ENCODE results near the gene TEX261.
A peak's percentile ranks its signal among the peaks of the same experiment; 100 is the strongest.
"Not testable (repeated sequence)": the region's sequence is repeated elsewhere in the genome, so short reads cannot be mapped to it uniquely, and the experiment has no call there.

Gene TEX261

DNA sequence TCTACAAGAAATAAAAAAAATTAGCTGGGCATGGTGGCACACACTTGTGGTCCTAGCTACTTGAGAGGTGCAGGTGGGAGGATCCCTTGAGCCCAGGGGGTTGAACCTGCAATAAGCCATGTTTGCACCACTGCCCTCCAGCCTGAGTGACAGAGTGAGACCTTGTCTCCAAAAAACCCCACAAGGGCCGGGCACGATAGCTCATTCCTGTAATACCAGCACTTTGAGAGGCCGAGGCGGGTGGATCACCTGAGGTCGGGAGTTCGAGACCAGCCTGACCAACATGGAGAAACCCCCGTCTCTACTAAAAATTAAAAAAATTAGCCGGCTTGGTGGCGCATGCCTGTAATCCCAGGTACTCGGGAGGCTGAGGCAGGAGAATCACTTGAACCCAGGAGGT is 5.3 kb upstream of the TEX261 start:
- DNase-seq, result not testable (repeated sequence)

DNA sequence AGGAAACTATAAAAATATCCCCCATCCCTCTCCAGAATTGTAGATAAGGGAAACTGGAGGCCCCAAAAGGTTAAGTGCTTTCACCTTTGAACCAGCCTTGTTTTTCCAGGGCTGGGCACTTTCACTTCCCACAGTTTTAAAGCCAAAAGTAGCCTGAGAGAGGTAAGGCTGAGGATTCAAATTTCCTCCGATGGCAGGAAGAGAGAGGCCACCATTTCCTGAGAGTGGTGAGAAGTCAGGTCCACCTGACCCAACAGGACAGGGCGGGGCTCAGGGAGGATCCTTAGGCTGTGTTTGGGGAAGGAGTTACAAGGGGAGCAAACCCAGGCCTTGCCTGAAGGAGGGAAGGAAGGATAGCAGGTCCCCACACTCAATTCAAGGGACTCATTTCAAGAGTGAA is 4.7 kb upstream of the TEX261 start:
- no peak for DNase-seq

DNA sequence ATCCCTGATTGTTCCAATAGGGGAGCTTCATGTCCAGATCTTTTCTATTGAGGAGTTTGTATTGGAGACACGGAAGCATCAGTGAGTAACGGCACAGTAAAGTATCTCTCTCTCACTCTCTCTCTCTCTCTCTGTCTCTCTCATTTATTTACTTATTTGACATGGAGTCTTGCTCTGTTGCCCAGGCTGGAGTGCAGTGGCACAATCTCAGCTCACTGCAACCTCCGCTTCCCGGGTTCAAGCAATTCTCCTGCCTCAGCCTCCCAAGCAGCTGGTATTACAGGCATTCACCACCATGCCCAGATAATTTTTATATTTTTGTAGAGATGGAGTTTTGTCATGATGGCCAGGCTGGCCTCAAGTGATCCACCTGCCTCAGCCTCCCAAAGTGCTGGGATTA is 4.2 kb upstream of the TEX261 start:
- DNase-seq, result not testable (repeated sequence)

DNA sequence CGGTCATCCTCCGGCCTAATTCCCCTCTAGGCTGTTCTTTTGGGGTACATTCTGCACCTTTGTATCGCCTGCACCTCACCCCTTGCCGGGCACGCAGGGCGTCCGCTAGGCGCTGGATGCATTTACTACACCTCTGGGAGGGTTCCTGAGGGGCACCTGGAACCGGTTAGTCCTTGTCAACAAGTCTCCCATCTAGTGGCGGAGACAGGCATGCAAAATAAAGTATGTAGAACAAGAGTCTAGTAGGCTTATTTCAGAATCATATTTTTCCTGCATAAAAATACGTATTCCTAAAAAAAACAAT is 705 bp upstream of the TEX261 start:
- DNase-seq, result peak; percentile 58

DNA sequence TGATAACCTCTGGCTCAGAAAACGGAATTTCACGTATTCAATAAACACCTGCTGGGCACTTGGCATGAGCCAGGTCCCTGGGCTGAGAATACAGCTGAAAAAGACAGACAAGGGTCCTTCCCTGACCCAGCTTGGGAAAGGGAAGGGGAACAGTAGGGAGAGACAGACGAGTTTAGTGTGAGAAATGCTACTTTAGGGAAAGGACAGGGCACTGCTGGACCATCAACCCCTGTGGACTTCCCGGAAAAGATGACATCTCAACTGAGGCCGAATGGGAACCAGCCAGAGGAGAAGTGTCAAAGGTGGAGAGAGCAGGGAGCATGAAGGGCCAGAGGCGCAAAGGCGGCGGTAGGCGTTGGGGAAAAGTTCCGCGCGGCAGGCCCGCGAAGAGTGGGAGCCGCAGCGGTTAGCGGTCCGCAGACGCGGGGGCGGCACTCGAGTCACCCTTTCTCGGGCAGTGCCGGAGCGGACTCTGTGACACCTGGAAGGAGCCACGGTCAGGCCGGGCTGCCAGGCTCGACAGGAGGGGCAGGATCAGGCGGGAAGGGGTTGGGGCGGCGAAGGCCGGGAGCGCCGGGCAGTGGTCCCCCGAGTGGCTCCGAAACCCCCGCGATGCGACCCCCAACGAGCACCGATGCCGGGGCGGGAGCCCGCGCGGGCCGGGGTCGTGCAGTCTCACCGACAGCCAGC is 519 bp downstream of the TEX261 start:
- DNase-seq, result peak; percentile 14

DNA sequence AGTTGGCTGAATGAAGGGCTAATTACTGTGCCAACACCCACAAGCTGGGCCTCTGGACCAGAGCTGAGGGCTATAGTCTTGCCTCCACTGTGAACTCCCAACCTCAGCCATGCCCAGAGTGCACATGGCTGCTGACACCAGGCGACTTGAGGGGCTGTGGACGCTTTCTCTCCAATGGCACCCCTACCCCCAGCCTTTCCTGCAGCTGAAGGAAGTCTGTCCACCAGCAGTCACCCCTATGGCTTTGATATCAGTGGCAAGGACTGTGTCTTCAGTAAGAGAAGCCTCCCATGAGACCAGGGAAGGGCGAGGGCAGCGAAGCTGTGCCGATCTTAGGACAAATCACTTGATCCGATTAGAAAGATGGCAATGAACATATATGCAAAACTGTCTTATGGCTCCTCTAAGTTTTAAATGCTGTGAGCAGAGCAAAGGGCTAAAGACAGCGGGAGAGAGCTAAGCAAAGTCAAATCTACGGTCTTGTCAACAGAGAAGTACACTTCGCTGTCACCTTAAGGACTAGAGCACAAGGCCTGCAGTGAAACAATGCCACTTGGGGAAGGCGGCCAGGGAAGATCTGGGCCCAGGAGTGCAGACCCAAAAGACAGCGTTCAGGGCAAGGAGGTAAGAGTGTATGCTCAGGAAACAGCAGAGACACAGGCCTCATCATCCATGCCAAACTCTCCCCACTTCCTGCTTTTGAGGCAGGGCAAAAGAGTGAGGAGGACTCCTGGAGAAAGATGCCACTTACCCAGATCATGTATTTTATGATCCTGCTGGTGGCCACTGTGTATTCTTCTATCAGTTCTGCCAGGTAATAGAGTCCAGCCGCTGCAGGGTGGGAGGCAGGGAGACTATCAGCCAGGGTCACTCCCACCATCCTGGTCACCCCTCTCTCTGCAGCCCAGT is 1.5 kb downstream of the TEX261 start:
- DNase-seq, result no peak

DNA sequence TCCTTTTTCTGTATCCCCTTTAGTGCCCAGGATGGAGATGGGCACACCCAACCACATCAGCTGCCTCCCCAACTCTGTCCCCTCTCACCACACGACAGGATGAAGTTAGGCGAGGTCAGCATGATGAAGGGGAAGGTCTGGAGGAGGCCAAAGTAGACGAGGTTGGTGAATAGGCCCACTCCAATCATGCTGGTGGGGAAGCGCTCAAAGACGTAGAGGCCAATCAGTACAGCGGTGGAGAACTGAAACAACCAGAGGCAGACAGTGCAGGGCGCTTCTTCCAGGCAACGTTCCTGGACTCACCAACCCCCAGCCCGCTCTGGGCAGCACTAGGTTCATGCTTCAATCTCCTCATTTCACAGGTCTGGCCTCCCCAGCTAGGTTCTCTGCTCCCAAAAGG is 2.9 kb downstream of the TEX261 start:
- DNase-seq, result no peak

DNA sequence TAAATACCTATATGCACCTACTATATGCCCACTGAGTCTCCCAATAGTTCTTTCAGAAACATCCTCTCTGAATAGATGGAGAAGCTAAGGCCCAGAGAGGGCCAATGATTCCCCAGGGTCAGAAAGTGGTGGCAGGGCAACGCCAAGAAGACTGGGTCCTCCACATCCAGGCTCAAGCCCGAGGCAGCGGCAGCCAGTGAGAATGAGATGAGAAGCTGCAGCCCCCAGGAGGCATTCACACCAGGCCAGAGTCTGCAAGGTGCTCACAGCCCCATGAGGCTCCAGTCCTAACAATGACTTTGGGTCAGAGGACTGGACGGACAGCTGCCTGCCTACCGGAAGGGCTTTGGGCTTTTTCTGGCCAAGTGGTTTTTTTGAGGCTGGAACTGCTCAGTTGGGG is 3.5 kb downstream of the TEX261 start:
- DNase-seq, result no peak

DNA sequence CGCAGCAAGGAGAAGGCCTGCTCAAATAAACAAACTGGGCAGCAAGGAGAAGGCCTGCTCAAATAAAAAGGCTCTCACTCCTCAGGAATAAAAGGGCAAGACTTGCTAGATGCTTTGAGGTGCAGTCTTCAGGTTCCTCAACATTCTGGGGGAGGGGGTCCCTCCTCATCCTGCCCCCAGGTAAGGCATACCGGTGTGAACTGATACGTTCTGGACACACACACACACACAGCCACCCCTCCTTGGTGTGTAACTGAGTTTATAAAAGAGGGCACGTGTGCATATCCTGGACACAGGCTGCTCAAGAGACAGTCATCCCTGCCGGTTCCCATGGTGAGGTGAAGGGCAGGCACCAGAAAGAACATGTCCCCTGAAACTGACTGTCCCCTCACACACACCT is 4.5 kb downstream of the TEX261 start:
- no peak for DNase-seq

DNA sequence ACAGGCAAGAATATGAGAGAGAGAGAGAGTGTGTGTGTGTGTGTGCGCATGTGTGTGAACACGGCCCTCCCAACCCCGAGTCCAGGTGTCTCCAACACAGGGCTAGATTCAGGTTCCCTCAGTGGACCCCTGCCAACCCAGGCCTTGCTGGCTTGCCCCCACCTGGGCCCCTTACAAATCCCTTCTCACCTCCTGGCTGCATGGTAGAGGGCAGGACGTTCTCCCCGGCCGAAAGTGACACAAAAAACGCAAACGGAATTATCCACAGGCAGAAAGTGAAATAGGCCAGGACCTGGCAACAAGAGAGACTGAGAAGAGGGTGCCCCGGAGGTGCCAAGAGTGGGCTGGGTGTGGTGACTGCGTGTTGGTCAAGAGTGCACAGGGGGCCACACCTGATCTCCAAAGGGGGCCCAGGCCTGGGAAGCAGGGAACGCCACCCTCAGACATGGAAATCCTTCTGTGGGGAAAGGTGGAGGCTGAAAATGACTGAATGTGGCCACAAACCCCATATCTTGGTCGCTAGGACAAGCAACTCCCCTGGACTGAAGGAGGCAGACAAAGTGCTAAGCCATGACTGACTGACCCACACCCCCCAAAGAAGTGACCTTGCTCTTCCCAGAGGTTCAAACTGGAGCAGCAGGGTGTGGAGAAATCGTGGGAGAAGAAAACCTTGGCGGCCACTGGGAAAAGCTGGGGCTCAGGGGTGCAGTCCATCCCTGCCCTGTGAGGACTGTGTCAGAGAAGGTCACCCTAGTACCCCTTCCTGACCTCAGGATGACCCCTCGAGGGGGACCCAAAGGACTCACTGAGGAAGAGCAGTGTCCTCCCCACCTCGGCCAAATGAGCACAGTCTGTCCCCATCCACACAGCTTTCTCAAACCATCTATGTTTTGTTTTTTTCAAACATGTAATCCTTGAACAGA is 5.7 kb downstream of the TEX261 start:
- DNase-seq, result no peak

DNA sequence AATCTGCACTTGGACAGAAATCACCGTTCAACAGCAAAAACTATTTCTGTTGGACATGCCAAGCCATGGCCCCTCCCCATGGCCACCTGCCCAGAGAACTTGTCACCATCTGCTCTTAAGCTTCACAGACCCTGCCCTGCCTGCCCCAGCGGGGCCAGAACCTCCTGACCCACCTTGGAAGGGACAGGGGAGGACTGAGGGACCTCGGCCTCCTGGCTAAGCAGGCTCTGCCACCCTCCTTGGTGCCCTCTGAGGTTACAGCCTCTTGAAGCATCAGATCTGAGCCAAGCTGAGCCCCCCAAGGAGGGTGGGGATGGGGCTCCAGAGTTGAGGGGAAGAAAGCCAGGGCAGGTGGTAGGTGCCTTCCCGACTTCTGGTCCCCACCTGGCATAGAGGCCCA is 6.5 kb downstream of the TEX261 start:
- DNase-seq, result no peak

DNA sequence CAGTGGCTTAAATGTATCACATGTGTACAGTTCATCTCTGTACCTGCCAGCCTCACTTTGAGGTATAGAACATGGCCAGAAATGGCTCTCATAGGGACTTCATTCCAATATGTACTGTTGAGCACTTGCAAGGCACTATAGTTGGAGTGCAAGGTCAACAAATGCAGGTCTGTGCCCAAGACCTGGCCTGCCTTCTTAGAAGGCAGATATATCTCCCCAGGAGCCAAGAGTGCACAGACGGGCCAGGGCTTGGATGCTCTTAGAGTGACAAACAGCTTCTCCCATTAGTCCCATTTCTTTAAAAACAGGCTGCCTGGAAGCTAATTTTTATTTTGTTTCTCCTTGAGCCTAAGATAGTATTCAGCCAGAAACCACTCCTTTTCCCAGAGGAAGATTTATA is 7.3 kb downstream of the TEX261 start:
- DNase-seq, result no peak

DNA sequence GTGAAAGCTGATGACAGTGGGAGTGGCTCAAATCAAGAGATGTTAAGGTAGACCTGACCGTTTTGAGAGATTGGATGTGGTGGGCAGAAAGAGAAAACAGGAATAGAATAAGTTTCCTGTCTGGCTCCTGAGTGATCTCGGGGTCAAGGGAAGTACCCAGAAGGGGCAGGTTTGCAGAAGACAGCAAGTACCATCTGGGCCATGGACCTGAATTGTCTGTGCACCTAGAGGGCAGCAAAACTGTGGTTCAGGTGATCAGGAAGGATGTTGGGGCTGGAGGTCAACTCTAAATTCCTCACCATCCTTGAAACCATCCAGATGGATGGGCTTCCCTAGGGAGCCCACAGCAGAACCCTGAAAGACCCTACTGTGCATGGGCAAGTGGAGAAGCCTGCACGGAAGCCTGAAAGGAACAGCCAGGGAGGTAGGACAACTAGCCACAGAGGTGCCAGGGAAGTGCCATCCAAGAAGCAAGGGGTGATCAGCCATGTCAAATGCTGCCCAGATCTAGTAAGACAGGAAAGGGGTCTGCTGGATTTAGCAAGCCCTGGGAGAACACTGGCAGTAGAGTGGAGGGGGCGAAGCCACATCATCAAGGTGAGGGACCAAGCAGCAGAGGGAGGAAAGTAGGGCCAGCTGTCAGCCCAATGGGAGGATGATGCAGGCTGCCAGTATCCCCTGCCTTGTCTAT is 8.0 kb downstream of the TEX261 start:
- DNase-seq, result no peak

DNA sequence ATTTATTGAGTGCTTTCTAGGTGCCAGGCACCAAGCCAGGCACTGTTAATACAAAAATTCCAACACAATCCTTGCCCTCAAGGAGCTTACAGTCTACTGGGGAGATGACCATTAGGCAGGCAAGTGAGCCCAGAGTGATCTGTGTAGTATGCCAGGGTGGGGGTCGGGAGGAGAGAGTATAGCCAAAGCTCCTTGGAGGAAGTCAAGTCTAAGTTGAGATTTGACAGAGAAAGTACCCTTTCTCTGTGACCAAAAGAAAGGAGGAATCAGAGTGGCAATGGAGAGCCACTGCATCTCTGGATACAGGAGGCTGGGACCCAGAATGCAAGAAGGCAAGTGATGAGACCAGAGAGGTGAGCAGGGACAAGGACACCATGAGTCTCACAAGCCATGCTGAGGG is 8.7 kb downstream of the TEX261 start:
- no peak for DNase-seq

DNA sequence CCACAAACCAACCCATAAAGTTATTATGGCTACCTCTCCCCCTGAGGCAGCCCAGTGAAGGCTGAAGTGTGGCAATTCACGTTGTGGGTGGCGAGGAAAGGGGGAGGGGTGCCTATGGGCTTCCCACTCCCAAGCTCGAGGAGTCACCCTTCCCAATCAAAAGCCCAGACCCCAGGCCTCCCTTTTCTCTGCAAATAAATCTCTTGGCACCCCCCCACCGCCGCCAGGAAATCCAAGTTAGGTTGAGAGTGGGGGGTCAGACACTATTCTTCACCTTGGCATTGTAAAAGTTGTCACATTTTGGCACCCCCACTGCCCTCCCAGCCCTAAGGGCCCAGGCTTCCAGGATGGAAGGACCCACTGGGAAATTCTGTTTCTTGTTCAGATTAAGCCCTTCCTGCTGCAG is 9.4 kb downstream of the TEX261 start:
- DNase-seq, result no peak

DNA sequence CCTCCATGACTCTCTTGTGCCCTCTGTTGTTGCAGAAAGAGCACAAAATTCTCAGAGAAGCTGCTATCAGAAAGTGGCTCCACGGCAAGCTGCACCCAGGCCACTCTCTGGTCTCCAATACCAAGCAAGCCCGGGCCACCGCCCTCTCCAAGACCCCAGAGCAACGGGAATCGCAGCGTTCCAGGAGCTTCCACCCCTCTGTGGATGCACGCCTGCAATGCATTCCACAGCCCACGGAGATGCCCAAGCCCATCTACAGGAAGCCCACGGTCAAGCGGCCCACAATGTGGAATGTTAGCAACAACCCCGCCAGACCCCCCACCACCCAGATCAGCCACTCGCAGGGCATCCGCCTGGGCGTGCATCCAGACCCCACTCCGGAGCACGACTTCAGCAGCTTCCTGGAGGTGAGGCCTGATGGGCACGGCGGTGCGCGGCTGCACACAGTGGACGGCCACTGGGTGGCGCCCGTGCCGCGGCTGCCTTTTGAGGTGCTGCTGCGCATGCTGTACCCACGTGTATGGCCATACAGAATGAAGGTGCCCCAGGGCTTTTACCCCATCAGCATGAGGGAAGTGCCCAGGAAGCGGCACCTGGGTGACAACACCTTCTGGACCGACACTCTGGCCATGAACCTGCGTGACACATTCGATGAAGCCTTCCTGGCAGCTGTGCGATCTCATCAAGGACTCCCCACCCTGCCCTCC is 9.9 kb downstream of the TEX261 start:
- DNase-seq, result peak; percentile 83

DNA sequence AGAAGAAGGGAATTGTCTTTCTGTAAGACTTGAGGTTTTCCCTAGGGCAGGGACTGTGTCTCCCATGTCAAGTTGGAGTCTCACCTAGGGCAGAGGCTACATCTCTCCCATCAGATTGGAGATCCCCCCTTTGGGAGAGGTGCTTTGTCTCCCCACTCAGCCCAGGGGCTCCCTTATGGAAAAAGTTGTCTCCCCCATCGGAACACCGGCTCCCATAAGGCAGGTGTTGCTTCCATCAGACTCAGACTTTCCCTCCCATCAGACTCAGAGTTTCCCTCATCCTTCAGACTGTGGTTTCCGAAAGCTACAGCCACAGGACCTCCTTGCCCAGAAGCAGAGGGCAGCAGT is 10.5 kb downstream of the TEX261 start:
- DNase-seq, result no peak

DNA sequence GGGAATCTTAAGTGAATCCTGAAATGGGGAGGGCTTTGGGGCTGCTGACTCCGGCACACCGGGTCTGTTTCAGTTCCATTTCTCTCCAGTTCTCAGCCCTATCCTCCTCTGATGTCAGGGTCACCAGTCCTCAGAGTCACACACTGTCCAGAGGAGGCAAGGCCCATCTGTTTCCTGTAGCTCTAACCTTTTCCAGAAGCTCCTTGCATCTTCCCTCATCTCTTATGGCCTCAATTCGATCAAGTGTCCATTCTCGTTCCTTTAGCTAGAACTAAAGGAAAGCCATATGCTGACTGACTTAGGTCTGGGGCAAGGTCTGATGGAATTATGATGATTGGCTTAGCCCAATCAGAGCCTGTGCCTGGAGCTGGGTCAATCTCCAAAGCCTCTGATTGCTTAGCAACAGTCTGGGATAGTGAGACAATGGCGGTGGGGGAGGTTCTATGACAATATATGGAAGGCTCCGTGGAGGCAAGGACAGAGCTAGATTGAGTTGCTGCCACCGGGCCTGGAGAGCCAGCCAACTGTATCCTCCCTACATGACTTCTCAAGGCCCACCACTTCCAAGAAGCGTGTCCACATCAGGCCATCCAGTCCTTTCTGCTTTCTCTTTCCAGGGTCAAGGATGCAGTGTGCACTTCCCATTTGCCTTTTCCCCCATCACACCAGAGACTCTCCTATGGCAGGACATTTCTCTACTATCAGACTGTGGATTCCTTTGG is 11.0 kb downstream of the TEX261 start:
- DNase-seq, result no peak

DNA sequence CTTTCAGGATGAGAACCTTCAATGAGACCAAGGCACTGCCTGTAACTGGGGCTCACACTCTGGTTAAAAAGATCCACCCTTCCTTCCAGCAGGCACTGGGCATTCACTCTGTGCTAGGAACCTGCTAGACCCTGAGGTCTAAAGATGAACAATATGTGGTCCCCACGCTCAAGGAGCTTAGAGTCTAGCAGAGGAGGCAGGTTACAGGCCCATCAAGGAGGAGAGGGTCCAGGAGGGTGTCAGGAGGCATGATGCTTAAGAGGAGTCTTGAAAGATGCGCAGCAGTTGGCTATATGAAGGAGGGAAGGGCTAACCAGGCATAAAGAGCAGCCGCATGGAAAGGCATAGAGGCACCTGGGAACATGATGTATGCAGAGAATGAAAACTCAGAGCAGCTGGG is 11.7 kb downstream of the TEX261 start:
- no peak for DNase-seq

DNA sequence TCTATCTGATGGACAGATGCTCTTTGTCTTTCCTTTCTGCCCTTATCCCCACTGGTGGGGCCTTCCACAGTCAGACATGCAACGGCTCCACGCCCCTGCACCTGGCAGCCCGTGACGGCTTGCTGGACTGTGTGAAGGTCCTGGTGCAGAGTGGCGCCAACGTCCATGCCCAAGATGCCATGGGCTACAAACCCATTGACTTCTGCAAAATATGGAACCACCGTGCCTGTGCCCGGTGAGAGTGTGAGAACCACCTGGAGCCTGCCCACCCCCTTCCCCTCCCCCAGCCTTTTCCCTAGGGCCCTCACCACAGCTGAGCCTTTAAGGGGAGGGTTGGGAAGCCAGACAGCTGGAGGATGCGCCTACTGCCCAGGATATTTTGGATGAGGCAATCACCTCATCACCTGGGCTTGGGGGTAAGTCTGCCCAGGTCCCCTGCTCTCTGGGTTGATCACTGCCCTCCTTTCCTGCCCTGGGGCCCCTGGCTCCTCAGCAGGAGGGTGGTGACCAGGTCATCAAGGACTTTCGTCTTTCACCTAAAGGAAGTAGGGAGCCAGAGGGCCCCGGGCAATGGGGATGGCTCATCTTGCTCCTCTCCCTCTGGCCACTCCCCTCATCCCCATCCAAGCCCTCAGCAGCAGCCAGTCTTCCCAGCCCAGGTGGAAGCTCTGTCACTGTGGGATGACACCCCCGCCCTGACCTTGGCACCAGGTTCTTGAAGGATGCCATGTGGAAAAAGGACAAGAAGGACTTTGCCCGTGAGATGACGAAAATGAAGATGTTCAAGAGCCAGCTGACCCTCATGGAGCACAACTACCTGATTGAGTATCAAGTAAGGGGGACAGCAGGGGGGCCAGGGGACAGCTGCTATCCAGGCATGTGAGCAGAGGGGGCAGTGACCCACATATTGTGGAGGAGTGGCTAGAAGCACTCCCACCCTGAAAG is 12.5 kb downstream of the TEX261 start:
- no peak for DNase-seq

DNA sequence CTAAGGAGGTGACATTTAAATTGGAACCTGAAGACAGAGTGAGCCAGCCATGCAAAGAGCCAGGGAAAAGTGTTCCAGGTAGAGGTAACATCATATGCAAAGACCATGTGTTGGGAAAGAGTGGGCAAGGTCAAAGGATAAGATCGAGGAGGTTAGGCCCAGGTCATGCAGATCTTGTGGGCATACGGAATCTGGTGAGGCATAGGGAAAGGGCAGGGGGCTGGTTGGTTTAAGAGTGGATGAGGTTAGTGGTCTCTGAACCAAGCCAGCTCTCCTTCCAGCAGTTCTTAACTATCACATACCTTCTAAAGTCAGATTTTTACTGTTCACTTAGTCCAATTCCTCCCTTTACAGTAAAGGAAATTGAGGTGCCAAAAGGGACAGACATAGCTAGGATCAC is 13.3 kb downstream of the TEX261 start:
- DNase-seq, result no peak
